Left lung (tissue), 10 donors: ENCODE measurements around the gene FXYD7. TPM values are rescaled to one million over a fixed set of nuclear protein-coding genes. Genes with fewer than 3 reads are reported as not detected.

Experiments
- ATAC-seq: fragments of 200-7000 bp; cut with Tn5 transposase; one replicate; pipeline ENCODE4 v1.9.1; 2020; ENCODE audit warnings: moderate library complexity
- DNase-seq, 4 donors: peaks; one replicate each; pipeline ENCODE4 v3.0.0-alpha.2; 2013 to 2020
- H3K27ac ChIP-seq, 2 donors: fragments of 200-600 bp; sonication (generic) in 1 of 2; one replicate each; pipeline versions ENCODE4 v1.5.0 to v1.8.0; 2020 to 2021
- H3K27me3 ChIP-seq, 2 donors: fragments of 200-600 bp; sonication (generic) in 1 of 2; one replicate each; pipeline versions ENCODE4 v1.5.0 to v1.8.0; 2020 to 2021
- H3K36me3 ChIP-seq, 2 donors: fragments of 200-600 bp; sonication (generic) in 1 of 2; one replicate each; pipeline versions ENCODE4 v1.5.0 to v1.8.0; 2020 to 2021
- H3K4me1 ChIP-seq, 2 donors: fragments of 200-600 bp; one replicate each; pipeline ENCODE4 v1.8.0; 2021
- H3K4me3 ChIP-seq, 2 donors: fragments of 200-600 bp; sonication (generic) in 1 of 2; one replicate each; pipeline versions ENCODE4 v1.5.0 to v1.8.0; 2020 to 2021; ENCODE audit warnings: mild to moderate bottlenecking in 1 of 2
- H3K9me3 ChIP-seq, 2 donors: fragments of 200-600 bp; sonication (generic) in 1 of 2; one replicate each; pipeline versions ENCODE4 v1.5.0 to v1.8.0; 2020 to 2021
- intact Hi-C, 2 donors: fragments of 100-400 bp; cut with DNase I; formaldehyde crosslinking; loops; one replicate each; pipeline versions ENCODE4 v1.11.2 to v1.14.2; 2022
- polyA plus RNA-seq, 6 donors: library from polyadenylated mRNA; unstranded; fragments of 120-200 nt; gene quantifications; one replicate each; pipeline ENCODE4 v1.2.1, GENCODE V29; 2013; ENCODE audit not compliant: insufficient read length in 6 of 6
- total RNA-seq, 2 donors: library from RNA; stranded (reverse); fragmentation: NEBNext Ultra II Directional; extraction: Animal tissue kit (Norgen Biotek cat#: 25700); gene quantifications; one replicate each; pipeline ENCODE4 v1.2.1, GENCODE V29; 2021
- TF ChIP-seq, protein P1 (sequence below), 2 donors: fragments of 200-600 bp; sonication (generic) in 1 of 2; IDR thresholded peaks; one replicate each; pipeline versions ENCODE4 v1.5.0 to v1.8.0; 2021; ENCODE audit warnings: antibody characterized with exemption in 2 of 2
- donor health status: DM: no; HTN: yes; CAD: no.
- donor health status: DM: no; HTN: no; CAD: no.

Gene FXYD7
- total and polyA plus RNA-seq, 8 donors = 0.55 to 1.3 (median 0.74) TPM; not detected in 2

DNA sequence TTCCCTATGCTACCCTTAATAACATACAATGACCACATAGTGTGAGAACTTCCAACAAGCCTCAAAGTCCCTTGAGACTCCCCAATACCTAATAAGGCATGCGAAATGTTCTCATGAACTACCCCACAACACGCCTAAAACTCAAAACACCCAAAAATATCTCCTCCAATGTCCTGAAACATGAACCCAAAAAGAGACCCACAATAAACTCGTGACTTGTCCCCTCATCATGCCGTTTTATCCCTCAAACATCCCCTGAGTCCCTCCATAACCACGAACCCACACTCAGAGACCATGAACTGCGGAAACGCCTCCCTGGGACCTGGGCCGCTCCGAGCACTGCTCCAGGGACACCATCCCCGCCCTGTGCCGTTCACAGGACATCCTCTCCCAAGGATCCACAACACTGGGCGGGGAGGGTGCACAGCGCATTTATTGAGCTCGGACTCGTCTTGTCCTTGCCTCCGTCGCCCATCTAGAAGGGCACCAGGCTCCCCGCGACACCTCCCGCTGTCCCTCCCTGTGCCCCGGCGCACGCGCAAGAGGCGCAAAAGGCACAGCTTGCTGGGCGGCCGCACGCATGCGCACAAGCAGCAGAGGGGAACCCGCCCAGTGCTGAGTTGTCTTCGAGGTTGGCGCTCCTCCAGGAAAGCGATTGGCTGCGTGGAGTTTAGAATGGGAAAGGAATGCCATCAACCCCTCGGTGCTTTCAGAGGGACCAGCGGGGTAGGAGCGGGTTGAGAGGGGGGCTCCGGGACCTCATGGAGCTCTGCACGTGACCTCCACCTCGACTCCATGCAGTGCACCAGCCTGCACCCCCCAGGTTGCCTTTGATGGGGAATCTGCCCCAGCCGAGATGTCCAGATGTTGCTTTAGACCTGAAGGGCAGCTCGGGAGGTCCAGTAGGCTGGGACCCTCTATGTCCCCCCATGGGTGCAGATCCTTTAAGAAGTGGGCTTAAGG lies 18.7 kb upstream of the FXYD7 start:
- intact Hi-C loops = no loop called here
- TF ChIP-seq, protein P1, sequence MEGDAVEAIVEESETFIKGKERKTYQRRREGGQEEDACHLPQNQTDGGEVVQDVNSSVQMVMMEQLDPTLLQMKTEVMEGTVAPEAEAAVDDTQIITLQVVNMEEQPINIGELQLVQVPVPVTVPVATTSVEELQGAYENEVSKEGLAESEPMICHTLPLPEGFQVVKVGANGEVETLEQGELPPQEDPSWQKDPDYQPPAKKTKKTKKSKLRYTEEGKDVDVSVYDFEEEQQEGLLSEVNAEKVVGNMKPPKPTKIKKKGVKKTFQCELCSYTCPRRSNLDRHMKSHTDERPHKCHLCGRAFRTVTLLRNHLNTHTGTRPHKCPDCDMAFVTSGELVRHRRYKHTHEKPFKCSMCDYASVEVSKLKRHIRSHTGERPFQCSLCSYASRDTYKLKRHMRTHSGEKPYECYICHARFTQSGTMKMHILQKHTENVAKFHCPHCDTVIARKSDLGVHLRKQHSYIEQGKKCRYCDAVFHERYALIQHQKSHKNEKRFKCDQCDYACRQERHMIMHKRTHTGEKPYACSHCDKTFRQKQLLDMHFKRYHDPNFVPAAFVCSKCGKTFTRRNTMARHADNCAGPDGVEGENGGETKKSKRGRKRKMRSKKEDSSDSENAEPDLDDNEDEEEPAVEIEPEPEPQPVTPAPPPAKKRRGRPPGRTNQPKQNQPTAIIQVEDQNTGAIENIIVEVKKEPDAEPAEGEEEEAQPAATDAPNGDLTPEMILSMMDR (IDR thresholded peaks at IDR 0.05) = no peak
- Histone ChIP-seq H3K36me3 (no peaks in the 10 kb centered on the region), H3K4me1 (peaks cover 15 to 26% of the 10 kb centered on the region in 2 donors), H3K27ac (peak overlapping the region; percentile 76 to 80), H3K27me3 (no peaks in the 10 kb centered on the region), H3K4me3 (peak overlapping the region; percentile 33 to 44), H3K9me3 (no peaks in the 10 kb centered on the region)
- ATAC-seq = peak; percentile 95
- DNase-seq = peak; percentile 93 to 97 (median 96)

DNA sequence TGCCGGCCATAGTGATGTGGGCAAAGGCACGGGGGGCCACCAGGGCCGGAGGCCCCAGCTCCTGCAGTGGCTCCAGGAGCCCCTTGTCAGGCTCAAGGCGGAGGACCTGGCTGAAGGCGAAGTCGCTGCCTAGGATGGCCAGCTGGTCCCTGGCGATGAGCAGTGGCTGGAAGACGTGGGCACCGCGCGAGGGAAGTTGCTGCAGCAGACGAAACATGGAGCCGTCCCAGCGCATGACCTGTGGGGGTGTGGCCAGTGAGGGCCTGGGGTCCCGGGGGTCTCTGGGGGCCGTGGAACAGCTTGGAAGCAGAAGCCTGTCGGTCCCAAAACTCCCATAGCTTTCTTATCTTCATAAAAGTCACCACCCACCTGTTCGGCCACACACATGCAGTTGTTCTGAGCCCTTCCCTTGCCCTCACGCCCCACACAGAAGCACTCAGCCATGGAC lies 17.8 kb upstream of the FXYD7 start:
- Histone ChIP-seq H3K27ac (peak overlapping the region in 1 of 2 donors; percentile 80), H3K4me3 (no peak overlapping the region), H3K36me3 (no peaks in the 10 kb centered on the region), H3K4me1 (peaks cover 15 to 20% of the 10 kb centered on the region in 2 donors), H3K9me3 (no peaks in the 10 kb centered on the region), H3K27me3 (no peaks in the 10 kb centered on the region)
- ATAC-seq (no peak), DNase-seq (no peak)
- TF ChIP-seq, protein P1 (IDR thresholded peaks at IDR 0.05) = no peak
- intact Hi-C loops = no loop called here

DNA sequence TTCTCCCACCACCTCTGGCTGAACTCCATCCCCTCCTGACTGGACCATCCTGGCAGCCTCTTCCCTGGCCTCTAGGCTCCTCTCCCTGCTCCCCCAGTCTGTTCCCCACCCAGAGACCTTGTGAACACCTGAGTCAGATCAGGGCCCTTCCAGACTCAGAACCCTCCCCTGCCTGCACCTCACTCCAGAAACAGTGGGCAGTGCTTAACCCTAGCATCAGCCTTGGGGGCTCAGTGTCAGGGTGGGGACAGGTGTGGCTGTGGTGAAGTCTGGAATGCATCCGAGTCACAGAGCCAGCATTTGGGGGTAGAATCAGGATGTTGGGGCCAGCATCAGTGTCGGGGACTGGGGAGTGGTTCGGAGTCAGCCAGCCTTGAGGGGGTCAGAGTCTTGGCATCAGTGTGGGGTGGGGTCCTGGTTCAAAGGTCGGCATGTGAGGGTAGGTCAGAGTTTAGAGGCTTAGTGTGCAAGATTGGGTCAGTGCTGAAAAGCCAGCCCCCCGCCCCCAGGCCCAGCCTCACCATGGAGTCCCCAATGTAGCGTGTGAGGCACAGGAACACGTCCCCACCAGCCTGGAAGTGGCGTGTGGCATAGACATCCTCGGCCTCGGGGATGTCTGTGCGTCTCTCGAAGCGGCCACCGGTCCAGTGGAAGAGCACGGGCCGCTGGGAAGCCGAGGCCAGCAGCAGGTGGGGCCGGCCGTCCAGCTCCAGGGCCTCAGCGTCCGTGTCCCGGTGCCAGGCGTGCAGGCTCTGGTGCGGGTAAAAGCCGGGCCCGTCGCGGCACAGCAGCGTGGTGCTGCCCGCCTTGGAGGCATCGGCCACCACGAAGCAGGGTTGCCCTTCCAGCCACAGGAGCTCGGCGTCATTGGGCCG lies 17.1 kb upstream of the FXYD7 start:
- TF ChIP-seq, protein P1 (IDR thresholded peaks at IDR 0.05) = no peak
- DNase-seq (no peak), ATAC-seq (no peak)
- intact Hi-C loops = no loop called here
- Histone ChIP-seq H3K9me3 (no peaks in the 10 kb centered on the region), H3K27me3 (no peaks in the 10 kb centered on the region), H3K4me3 (no peak overlapping the region), H3K27ac (no peak overlapping the region), H3K36me3 (no peaks in the 10 kb centered on the region), H3K4me1 (peaks cover 15 to 18% of the 10 kb centered on the region in 2 donors)

DNA sequence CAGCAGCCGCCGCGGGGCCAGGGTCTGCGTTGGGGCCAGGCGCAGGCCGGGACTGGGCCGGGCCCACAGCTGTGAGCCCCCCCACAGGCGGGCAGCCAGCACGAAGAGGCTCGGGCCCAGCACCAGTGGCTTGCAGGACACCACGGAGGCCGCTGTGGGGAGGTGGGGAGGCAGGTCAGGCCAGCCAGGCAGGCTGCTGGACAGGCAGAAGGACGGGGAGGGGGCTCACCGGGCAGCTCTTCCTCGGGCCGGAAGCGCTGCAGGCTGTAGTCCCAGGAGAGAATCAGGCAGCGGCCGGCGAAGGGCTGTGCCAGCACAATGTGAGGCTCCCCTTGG lies 16.5 kb upstream of the FXYD7 start:
- Histone ChIP-seq H3K27ac (no peak overlapping the region), H3K4me3 (no peak overlapping the region), H3K36me3 (no peaks in the 10 kb centered on the region), H3K9me3 (no peaks in the 10 kb centered on the region), H3K4me1 (peaks cover 15 to 18% of the 10 kb centered on the region in 2 donors), H3K27me3 (no peaks in the 10 kb centered on the region)
- no peak for ATAC-seq
- DNase-seq = no peak
- TF ChIP-seq, protein P1 (IDR thresholded peaks at IDR 0.05) = no peak
- intact Hi-C loops = no loop called here

DNA sequence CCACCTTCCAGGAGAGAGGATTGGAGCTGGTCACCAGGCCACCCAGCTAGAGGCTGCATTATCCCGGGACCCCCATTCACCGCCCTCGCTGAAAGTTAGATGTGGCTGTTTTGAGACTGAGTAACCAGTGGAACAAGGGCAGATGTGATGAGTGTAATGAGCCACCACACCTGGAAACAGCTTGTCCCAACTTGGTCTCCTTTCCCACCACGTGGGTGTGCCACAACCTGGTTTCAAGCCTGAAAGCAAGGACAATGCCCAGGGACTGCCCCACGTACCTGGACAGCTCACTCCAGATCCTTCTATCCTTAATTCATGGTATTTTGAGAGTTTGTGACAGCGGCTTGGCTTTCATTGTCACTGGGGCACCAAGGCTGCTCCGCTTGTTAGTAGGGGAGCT lies 15.2 kb upstream of the FXYD7 start:
- TF ChIP-seq, protein P1 (IDR thresholded peaks at IDR 0.05) = no peak
- intact Hi-C loops = no loop called here
- no peak for DNase-seq
- no peak for ATAC-seq
- H3K4me1 ChIP-seq = peaks cover 15 to 18% of the 10 kb centered on the region in 2 donors
- H3K4me3 ChIP-seq = no peak overlapping the region
- no peaks in the 10 kb centered on the region for H3K36me3 ChIP-seq
- H3K9me3 ChIP-seq = no peaks in the 10 kb centered on the region
- H3K27me3 ChIP-seq = no peaks in the 10 kb centered on the region
- no peak overlapping the region for H3K27ac ChIP-seq
